Heart left ventricle (tissue), 16 donors: ENCODE results near the gene TMEM50A. TPM values are rescaled to one million over a fixed set of nuclear protein-coding genes. Genes with fewer than 3 reads are reported as not detected.

Source experiments
- ATAC-seq, 4 donors: fragments of 200-7000 bp; cut with Tn5 transposase; one replicate each; pipeline ENCODE4 v1.9.1; 2020 to 2022; ENCODE audit warnings: moderate library complexity in 4 of 4, mild to moderate bottlenecking in 3 of 4, moderate number of reproducible peaks in 1 of 4
- DNase-seq, 5 donors: peaks; one replicate each; pipeline ENCODE4 v3.0.0-alpha.2; 2020
- H3K27ac ChIP-seq, 12 donors: fragments of 200-600 bp; sonication (generic) in 4 of 12; one replicate each; pipeline versions ENCODE4 v1.5.0 to v1.8.0; 2016 to 2022; ENCODE audit warnings: mild to moderate bottlenecking in 2 of 12
- H3K27me3 ChIP-seq, 9 donors: fragments of 200-600 bp; sonication (generic) in 2 of 9; one replicate each; pipeline versions ENCODE4 v1.5.1 to v1.8.0; 2016 to 2022; ENCODE audit warnings: mild to moderate bottlenecking in 3 of 9
- H3K36me3 ChIP-seq, 9 donors: fragments of 200-600 bp; sonication (generic) in 2 of 9; one replicate each; pipeline versions ENCODE4 v1.5.0 to v1.8.0; 2018 to 2022; ENCODE audit warnings: mild to moderate bottlenecking in 2 of 9
- H3K4me1 ChIP-seq, 12 donors: fragments of 200-600 bp; sonication (generic) in 4 of 12; one replicate each; pipeline versions ENCODE4 v1.5.0 to v1.8.0; 2016 to 2022; ENCODE audit warnings: mild to moderate bottlenecking in 3 of 12
- H3K4me3 ChIP-seq, 12 donors: fragments of 200-600 bp; sonication (generic) in 4 of 12; one replicate each; pipeline versions ENCODE4 v1.5.0 to v1.8.0; 2017 to 2022; ENCODE audit warnings: mild to moderate bottlenecking in 9 of 12, moderate library complexity in 4 of 12
- H3K9me3 ChIP-seq, 12 donors: fragments of 200-600 bp; sonication (generic) in 4 of 12; one replicate each; pipeline versions ENCODE4 v1.5.0 to v1.8.0; 2016 to 2022; ENCODE audit warnings: mild to moderate bottlenecking in 1 of 12
- CTCF ChIP-seq, 12 donors: fragments of 200-600 bp; sonication (generic) in 4 of 12; IDR thresholded peaks; one replicate each; pipeline versions ENCODE4 v1.5.0 to v1.8.0; 2018 to 2022; ENCODE audit warnings: antibody characterized with exemption in 12 of 12, mild to moderate bottlenecking in 5 of 12
- POLR2A ChIP-seq, 2 donors: fragments of 450-650 bp; IDR thresholded peaks; one replicate each; pipeline ENCODE4 v1.6.1; 2017; ENCODE audit warnings: antibody characterized with exemption in 2 of 2, mild to moderate bottlenecking in 2 of 2, moderate library complexity in 2 of 2
- WGBS, 4 donors: extraction: QIAGEN DNeasy Blood & Tissue Kit in 2 of 4; methylation state at CpG; one replicate each; pipeline versions ENCODE4 v1.1.5 to v1.1.7; 2013 to 2018; 5-methylcytosine and 5-hydroxymethylcytosine counted together
- intact Hi-C, 10 donors: fragments of 100-400 bp; cut with DNase I; formaldehyde crosslinking; loops; one replicate each; pipeline versions ENCODE4 v1.11.1 to v1.14.2; 2022
- polyA plus RNA-seq, 2 donors: library from polyadenylated mRNA; stranded (reverse); fragments of 200-250 nt; gene quantifications; one replicate each; pipeline ENCODE4 v1.2.3, GENCODE V29; 2013
- total RNA-seq, 9 donors: library from RNA; depleted of rRNA in 2 of 9; stranded (reverse); fragments of >200 nt in 2 of 9; fragmentation: NEBNext Ultra II Directional in 3 of 9; extraction: Animal tissue kit (Norgen Biotek cat#: 25700) in 3 of 9; gene quantifications; one replicate each; pipeline versions ENCODE4 v1.1.0 to v1.2.4, GENCODE V29; 2016 to 2023
- donor health status: ischemic (EF 13 %, LVEDD 7.1; RV severe dilation, severe dysfunction).
- donor health status: healthy with polysubstance abuse.
- donor health status: DM: no; HTN: yes; CAD: no.
- donor health status: DM: no; HTN: no; CAD: no.
- donor health status: ischemic (EF 25% LVEDD 6.9; RV normal size, moderate dysfunction).
- donor health status: ischemic (EF 25% LVEDD 5.7; RV mildly dilated, moderate dysfunction).
- donor health status: healthy.
- donor health status: DM: yes; HTN: yes; CAD: no.
- donor health status: ischemic (EF 35%, LVEDD 5.7; RV mildly dilated, moderate dysfunction).
- donor health status: nonischemic (EF 11% LVEDD 7.7; RV severe dilation, severe dysfunction).
- donor health status: DM: yes; HTN: yes; CAD: no.
- donor health status: PGD.
- donor health status: ischemic (EF 29% LVEDD 5.4; RV normal size, mild dysfunction).
- donor health status: nonischemic (EF 23%, LVEDD 6.1; RV moderate dilation, normal function).

The TMEM50A gene
- total and polyA plus RNA-seq, 11 donors, result 53.5 to 112 (median 93.5) TPM

GRCh38 chr1:25343872-25344271 lies 5.7 kb downstream of the TMEM50A start:
- 70 to 82% (median 72%) methylated on average over 4 of the region's 4 CpGs for WGBS, 4 donors
- Histone ChIP-seq H3K4me1 (peaks cover 0 to 38% (median 25%) of the 10 kb centered on the region in 12 donors), H3K4me3 (no peak overlapping the region), H3K27ac (no peak overlapping the region), H3K27me3 (no peaks in the 10 kb centered on the region), H3K9me3 (no peaks in the 10 kb centered on the region), H3K36me3 (peaks cover 0 to 69% (median 58%) of the 10 kb centered on the region in 9 donors)
- intact Hi-C loops, result loop anchor here in 2 of 10 donors (5.0 to 10.0 kb wide), 2 partner anchors 92 to 679 kb away; no protein-coding TSS in a partner anchor
- no peak for TF ChIP-seq CTCF (IDR thresholded peaks at IDR 0.05)
- no peak for TF ChIP-seq POLR2A (IDR thresholded peaks at IDR 0.05)
- ATAC-seq (no peak), DNase-seq (no peak)

- no peak overlapping the region for H3K27ac ChIP-seq
- H3K9me3 ChIP-seq, result no peaks in the 10 kb centered on the region
- ATAC-seq (peak in 2 of 4 donors; percentile 49 to 51), DNase-seq (no peak)
- peaks cover 0 to 16% (median 1%) of the 10 kb centered on the region in 12 donors for H3K4me1 ChIP-seq
- TF ChIP-seq POLR2A (IDR thresholded peaks at IDR 0.05), result no peak
- no peak for TF ChIP-seq CTCF (IDR thresholded peaks at IDR 0.05)
- H3K4me3 ChIP-seq, result no peak overlapping the region
- intact Hi-C loops, result loop anchor here in 1 of 10 donors (10.0 kb wide), 1 partner anchor 683 kb away; no protein-coding TSS in a partner anchor
- WGBS, 4 donors, result 59 to 74% (median 68%) methylated on average over 2 of the region's 2 CpGs
- no peaks in the 10 kb centered on the region for H3K27me3 ChIP-seq
- peaks cover 0 to 100% (median 76%) of the 10 kb centered on the region in 9 donors for H3K36me3 ChIP-seq
These were observed 9.4 kb downstream of the TMEM50A start for GRCh38 chr1:25347556-25347955.

GRCh38 chr1:25349606-25350005 lies 11.5 kb downstream of the TMEM50A start:
- H3K27ac ChIP-seq, result no peak overlapping the region
- WGBS, 4 donors, result 92 to 94% (median 93%) methylated on average over 3 of the region's 3 CpGs
- H3K36me3 ChIP-seq, result peaks cover 0 to 100% (median 78%) of the 10 kb centered on the region in 9 donors
- H3K27me3 ChIP-seq, result no peaks in the 10 kb centered on the region
- no peak for ATAC-seq
- H3K4me1 ChIP-seq, result peaks cover 0 to 16% (median 0%) of the 10 kb centered on the region in 12 donors
- DNase-seq, result no peak
- no peak overlapping the region for H3K4me3 ChIP-seq
- no peaks in the 10 kb centered on the region for H3K9me3 ChIP-seq
- TF ChIP-seq POLR2A (IDR thresholded peaks at IDR 0.05), result no peak
- intact Hi-C loops, result loop anchor here in 1 of 10 donors (10.0 kb wide), 1 partner anchor 685 kb away; no protein-coding TSS in a partner anchor

GRCh38 chr1:25355841-25356395 lies 17.8 kb downstream of the TMEM50A start:
- no peak overlapping the region for H3K4me3 ChIP-seq
- H3K27ac ChIP-seq, result peak overlapping the region in 1 of 12 donors; percentile 34
- ATAC-seq (no peak), DNase-seq (no peak)
- 62 to 72% (median 65%) methylated on average over 6 of the region's 6 CpGs for WGBS, 4 donors
- intact Hi-C loops, result no loop called here
- no peak for TF ChIP-seq CTCF (IDR thresholded peaks at IDR 0.05)
- TF ChIP-seq POLR2A (IDR thresholded peaks at IDR 0.05), result no peak
- peaks cover 0 to 22% (median 0%) of the 10 kb centered on the region in 12 donors for H3K4me1 ChIP-seq
- peaks cover 0 to 96% (median 91%) of the 10 kb centered on the region in 9 donors for H3K36me3 ChIP-seq
- H3K9me3 ChIP-seq, result no peaks in the 10 kb centered on the region
- no peaks in the 10 kb centered on the region for H3K27me3 ChIP-seq
